GM12878 (cell line): Measurements from ENCODE around the gene HYDIN. TPM values are rescaled to one million over a fixed set of nuclear protein-coding genes. Genes with fewer than 3 reads are reported as not detected.

Experiments used
- ATAC-seq: fragments of 200-7000 bp; cut with Tn5 transposase; 3 replicates; pipeline ENCODE4 v1.9.1; 2020; ENCODE audit warnings: mild to moderate bottlenecking, moderate library complexity
- BruUV-seq: library from RNA; stranded (reverse); fragments of 400-500 nt; replicated peaks from 2 replicates; lab custom pipeline; 2021; lab: Mats Ljungman, UMichigan
- CTCF ChIA-PET: fragments of 300-600 bp; sonication (Branson Sonifier 250); formaldehyde crosslinking; extraction: SDS; loops from one replicate; lab custom pipeline; 2021; ENCODE audit warnings: inconsistent platforms; lab: Yijun Ruan, JAX
- POLR2A ChIA-PET: fragments of 350-600 bp; formaldehyde crosslinking; extraction: SDS; loops from one replicate; lab custom pipeline; 2021; ENCODE audit warnings: inconsistent platforms; lab: Charles Lee
- RAD21 ChIA-PET: fragments of 300-600 bp; sonication (Branson Sonifier 250); formaldehyde crosslinking; loops from one replicate; lab custom pipeline; 2023; ENCODE audit warnings: antibody characterized with exemption; ENCODE audit not compliant: unreplicated experiment; lab: Charles Lee
- SMC1A ChIA-PET: fragments of 300-600 bp; sonication (Branson Sonifier 250); formaldehyde crosslinking; loops from one replicate; lab custom pipeline; 2023; ENCODE audit not compliant: unreplicated experiment, uncharacterized antibody; lab: Charles Lee
- DNase-seq: peaks from one replicate; pipeline ENCODE4 v3.0.0-alpha.2; 2011; ENCODE audit warnings: low read depth, low spot score
- FAIRE-seq: peaks from 3 replicates; lab custom pipeline; 2011; peaks lifted over from hg19 to GRCh38; lab: Jason Lieb, UNC
- H2AFZ ChIP-seq: 2 replicates; pipeline ENCODE4 v1.6.0; 2011; ENCODE audit warnings: low read depth, low read length, control low read depth; ENCODE audit not compliant: control insufficient read depth
- H3K27ac ChIP-seq: 2 replicates; pipeline ENCODE4 v1.5.1; 2011; ENCODE audit warnings: control low read depth; ENCODE audit not compliant: control insufficient read depth, insufficient read depth
- H3K27me3 ChIP-seq, 2 experiments: replicated peaks in 1 of 2; 2 replicates each; pipeline versions ENCODE4 v1.6.0 to v1.6.1; 2011; ENCODE audit warnings: low read length in 1 of 2; ENCODE audit not compliant: control insufficient read depth in 2 of 2, insufficient read depth in 2 of 2
- H3K36me3 ChIP-seq, 2 experiments: 2 replicates each; pipeline ENCODE4 v1.5.1; 2011; ENCODE audit warnings: low read length in 1 of 2; ENCODE audit not compliant: control insufficient read depth in 2 of 2, insufficient read depth in 2 of 2
- H3K4me1 ChIP-seq: 2 replicates; pipeline ENCODE4 v1.6.1; 2011; ENCODE audit warnings: mild to moderate bottlenecking, low read length, moderate library complexity, mixed read lengths; ENCODE audit not compliant: control insufficient read depth, insufficient read depth
- H3K4me2 ChIP-seq: 2 replicates; pipeline ENCODE4 v1.6.0; 2011; ENCODE audit warnings: control low read depth; ENCODE audit not compliant: control insufficient read depth, insufficient read depth
- H3K4me3 ChIP-seq: fragments of 200-600 bp; sonication (generic); 2 replicates; pipeline ENCODE4 v1.5.1; 2016
- H3K79me2 ChIP-seq: 2 replicates; pipeline ENCODE4 v1.6.0; 2011; ENCODE audit warnings: low read length; ENCODE audit not compliant: control insufficient read depth, insufficient read depth
- H3K9ac ChIP-seq: 2 replicates; pipeline ENCODE4 v1.8.0; 2011; ENCODE audit warnings: low read length, control low read depth, mixed read lengths; ENCODE audit not compliant: control insufficient read depth, insufficient read depth
- H3K9me3 ChIP-seq: replicated peaks from 3 replicates; pipeline ENCODE4 v1.5.1; 2011; ENCODE audit warnings: mild to moderate bottlenecking, low read length; ENCODE audit not compliant: control insufficient read depth, insufficient read depth
- H4K20me1 ChIP-seq: 2 replicates; pipeline ENCODE4 v1.6.0; 2011; ENCODE audit not compliant: control insufficient read depth, insufficient read depth
- JUND ChIP-seq: IDR thresholded peaks from 2 replicates; pipeline ENCODE4 v1.6.1; 2012; ENCODE audit warnings: low read depth, mild to moderate bottlenecking, low read length, improper control_type of control experiment, moderate library complexity
- MLLT1 ChIP-seq: fragments of 450-650 bp; IDR thresholded peaks from 2 replicates; pipeline ENCODE4 v1.6.1; 2016; ENCODE audit warnings: mild to moderate bottlenecking
- MXI1 ChIP-seq: fragments of 150-350 bp; IDR thresholded peaks from 2 replicates; pipeline ENCODE4 v1.6.1; 2011; ENCODE audit warnings: low read depth, mild to moderate bottlenecking, inconsistent platforms, low read length, improper control_type of control experiment
- ZBED1 ChIP-seq: IDR thresholded peaks from 2 replicates; pipeline ENCODE4 v1.6.1; 2016; ENCODE audit warnings: borderline replicate concordance
- WGBS: methylation state at CpG from one replicate; pipeline ENCODE4 v1.1.6; 2016; ENCODE audit warnings: low lambda C conversion rate; ENCODE audit not compliant: insufficient replicate concordance, insufficient coverage; ENCODE audit errors: missing lambda C conversion rate; 5-methylcytosine and 5-hydroxymethylcytosine counted together
- in situ Hi-C: fragments of 300-500 bp; cut with MboI; formaldehyde crosslinking; loops from 9 replicates; pipeline ENCODE4 v1.14.3; 2018; ENCODE audit warnings: mixed read lengths
- intact Hi-C: fragments of 100-400 bp; cut with micrococcal nuclease; formaldehyde crosslinking; loops from one replicate; pipeline ENCODE4 v1.14.2; 2022; ENCODE audit not compliant: unreplicated experiment
- polyA plus RNA-seq, 11 experiments: library from polyadenylated mRNA; depleted of rRNA in 4 of 11; unstranded in 6 of 11; stranded (reverse) in 5 of 11; fragments of >200 nt; fragmentation: Nextera tagmentation in 4 of 11; fragmentation: Illumina TruSeq in 1 of 11; extraction: Ambion mirVana in 4 of 11; extraction: Trizol in 1 of 11; gene quantifications; 1 replicate in 1 of 11; 2 replicates in 10 of 11; pipeline versions ENCODE4 v1.2.1 to v1.2.3, GENCODE V29; 2011 to 2016; ENCODE audit warnings: inconsistent platforms in 2 of 11, missing spikeins in 2 of 11, low read depth in 1 of 11
- total RNA-seq, 4 experiments: library from RNA; depleted of rRNA in 3 of 4; stranded (reverse); fragments of >200 nt in 3 of 4; fragmentation: Illumina TruSeq in 1 of 4; extraction: Trizol in 1 of 4; gene quantifications; 2 replicates each; pipeline versions ENCODE4 v1.2.1 to v1.2.3, GENCODE V29; 2013 to 2021

Gene HYDIN
- total and polyA plus RNA-seq, 10 of the 15 experiments (the other 5 are each of a cell fraction or from before 2014, with no cell fraction given): 0.01 to 0.30 (median 0.10) TPM; not detected in 7

GRCh38 chr16:71247478-71247877 is 17.0 kb upstream of the HYDIN start:
- WGBS: 41% methylated on average over 7 of the region's 7 CpGs
- no peaks in the 10 kb centered on the region for H4K20me1 ChIP-seq
- RAD21 ChIA-PET: no interaction called here
- ATAC-seq (no peak), FAIRE-seq (no peak), DNase-seq (no peak)
- no TSS peak for BruUV-seq
- H3K79me2 ChIP-seq: no peaks in the 10 kb centered on the region
- H3K9ac ChIP-seq: no peak overlapping the region
- in situ Hi-C loops: no loop called here
- TF ChIP-seq MXI1 (no peak), JUND (no peak), ZBED1 (no peak)
- no peaks in the 10 kb centered on the region; a peak in 1 of 4 replicates for H3K27me3 ChIP-seq
- intact Hi-C loops: no loop called here
- H3K4me3 ChIP-seq: no peak overlapping the region
- H3K27ac ChIP-seq: no peak overlapping the region
- POLR2A ChIA-PET: no interaction called here
- CTCF ChIA-PET: interaction anchor here (0.9 kb wide), 1 partner anchor 64 kb away, joined by 3 read pairs; no protein-coding TSS in a partner anchor
- SMC1A ChIA-PET: no interaction called here
- no peak overlapping the region for H2AFZ ChIP-seq
- no peak overlapping the region for H3K4me2 ChIP-seq
- no peaks in the 10 kb centered on the region for H3K36me3 ChIP-seq
- H3K9me3 ChIP-seq: no peaks in the 10 kb centered on the region
- H3K4me1 ChIP-seq: no peaks in the 10 kb centered on the region

- no peaks in the 10 kb centered on the region; a peak in 1 of 4 replicates for H3K27me3 ChIP-seq
- H3K36me3 ChIP-seq: no peaks in the 10 kb centered on the region
- H3K4me3 ChIP-seq: no peak overlapping the region
- no peaks in the 10 kb centered on the region for H4K20me1 ChIP-seq
- DNase-seq (no peak), ATAC-seq (no peak), FAIRE-seq (no peak)
- ChIA-PET RAD21 (no interaction called here), SMC1A (no interaction called here), POLR2A (no interaction called here), CTCF (no interaction called here)
- H2AFZ ChIP-seq: no peak overlapping the region
- intact Hi-C loops: no loop called here
- BruUV-seq: no TSS peak
- H3K4me1 ChIP-seq: no peaks in the 10 kb centered on the region
- no peak overlapping the region for H3K27ac ChIP-seq
- no peaks in the 10 kb centered on the region for H3K79me2 ChIP-seq
- no peak for TF ChIP-seq MLLT1
- H3K9ac ChIP-seq: no peak overlapping the region
- no peaks in the 10 kb centered on the region for H3K9me3 ChIP-seq
- H3K4me2 ChIP-seq: no peak overlapping the region
- in situ Hi-C loops: no loop called here
Measured at GRCh38 chr16:71246309-71246708, 15.8 kb upstream of the HYDIN start.
